A673 (cell line): ENCODE measurements around the gene TMEFF2. TPM values are rescaled to one million over a fixed set of nuclear protein-coding genes. Genes with fewer than 3 reads are reported as not detected.

Experiments
- BruUV-seq: library from RNA; stranded (reverse); fragments of 400-500 nt; replicated peaks from 2 replicates; lab custom pipeline; 2021; lab: Mats Ljungman, UMichigan
- CTCF ChIA-PET: fragments of 300-600 bp; sonication (Branson Sonifier 250); formaldehyde crosslinking; loops from one replicate; lab custom pipeline; 2022; ENCODE audit warnings: antibody characterized with exemption; lab: Charles Lee
- POLR2A ChIA-PET: fragments of 300-600 bp; sonication (Branson Sonifier 250); formaldehyde crosslinking; loops from one replicate; lab custom pipeline; 2022; ENCODE audit warnings: antibody characterized with exemption; ENCODE audit not compliant: low non-redundant PET; lab: Charles Lee
- DNase-seq: peaks from one replicate; pipeline ENCODE4 v3.0.0-alpha.2; 2015; ENCODE audit warnings: low spot score
- H3K27ac ChIP-seq: fragments of 200-600 bp; sonication (generic); 2 replicates; pipeline ENCODE4 v1.5.1; 2016; ENCODE audit warnings: mixed run types, low read depth, mild to moderate bottlenecking, mixed read lengths, antibody characterized with exemption, low read length; ENCODE audit not compliant: poor library complexity, severe bottlenecking
- H3K27me3 ChIP-seq: fragments of 200-600 bp; sonication (generic); replicated peaks from 2 replicates; pipeline ENCODE4 v1.6.1; 2017; ENCODE audit warnings: mixed run types, low read depth, mild to moderate bottlenecking, mixed read lengths, antibody characterized with exemption, low read length; ENCODE audit not compliant: insufficient read depth, poor library complexity
- H3K36me3 ChIP-seq: fragments of 200-600 bp; sonication (generic); 2 replicates; pipeline ENCODE4 v1.6.1; 2016; ENCODE audit warnings: mixed run types, mild to moderate bottlenecking, mixed read lengths, antibody characterized with exemption, low read length; ENCODE audit not compliant: insufficient read depth, poor library complexity, severe bottlenecking
- H3K4me1 ChIP-seq: fragments of 200-600 bp; sonication (generic); 2 replicates; pipeline ENCODE4 v1.6.1; 2017; ENCODE audit warnings: mixed run types, mild to moderate bottlenecking, mixed read lengths, antibody characterized with exemption, low read length; ENCODE audit not compliant: insufficient read depth, poor library complexity, severe bottlenecking
- H3K4me3 ChIP-seq: fragments of 200-600 bp; sonication (generic); 2 replicates; pipeline ENCODE4 v1.5.1; 2016; ENCODE audit warnings: low read depth, mixed run types, mild to moderate bottlenecking, mixed read lengths, low read length; ENCODE audit not compliant: poor library complexity, severe bottlenecking
- H3K9me3 ChIP-seq: fragments of 200-600 bp; sonication (generic); 2 replicates; pipeline ENCODE4 v1.6.1; 2016; ENCODE audit warnings: mixed run types, low read depth, mild to moderate bottlenecking, mixed read lengths, antibody characterized with exemption, low read length; ENCODE audit not compliant: poor library complexity, severe bottlenecking
- EZH2 ChIP-seq: fragments of 200-600 bp; sonication (generic); IDR thresholded peaks from 2 replicates; pipeline ENCODE4 v1.6.1; 2017; ENCODE audit warnings: borderline replicate concordance, low read depth, mild to moderate bottlenecking, mixed read lengths, antibody characterized with exemption, low read length; ENCODE audit not compliant: poor library complexity, severe bottlenecking
- intact Hi-C: fragments of 100-400 bp; cut with micrococcal nuclease; formaldehyde crosslinking; loops from one replicate; pipeline ENCODE4 v1.10.0; 2022; ENCODE audit not compliant: unreplicated experiment
- total RNA-seq: library from RNA; stranded (reverse); gene quantifications from 2 replicates; pipeline ENCODE4 v1.2.3, GENCODE V29; 2021
- TF ChIP-seq, protein P1 (sequence below): fragments of 300-800, 200-600 bp; sonication (generic); conservative IDR thresholded peaks from 2 replicates; pipeline ENCODE4 v1.5.1; 2017; ENCODE audit warnings: low read depth, mild to moderate bottlenecking, antibody characterized with exemption, low read length, moderate library complexity, mixed read lengths

Gene TMEFF2
- total RNA-seq, 1 experiment from 2014 or later = 7.0 TPM

DNA sequence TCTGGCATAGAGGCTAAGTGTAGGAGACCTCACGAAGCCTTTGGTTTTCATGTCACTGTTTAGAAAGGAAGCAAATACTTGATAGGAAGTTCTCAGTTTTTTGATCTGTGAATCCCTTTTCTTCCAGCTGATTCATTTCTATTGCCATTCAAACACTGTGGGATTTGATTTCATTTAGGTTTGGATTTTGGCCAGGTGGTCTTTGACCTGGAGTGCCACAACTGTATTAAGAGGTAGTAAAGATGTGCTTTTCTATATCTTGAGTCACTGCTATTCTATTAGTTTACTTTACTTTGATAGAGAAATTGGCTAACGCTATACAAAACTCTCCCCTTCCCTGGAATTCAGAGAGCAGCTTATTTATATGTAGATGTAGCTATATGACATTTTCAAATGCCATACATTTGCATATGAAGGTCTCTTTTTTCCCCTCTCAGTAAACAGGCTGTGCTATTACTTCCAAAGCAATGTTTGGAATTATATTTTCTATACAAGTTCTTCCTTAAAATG lies 215.5 kb downstream of the TMEFF2 start:
- no peak for DNase-seq
- TF ChIP-seq, protein P1, sequence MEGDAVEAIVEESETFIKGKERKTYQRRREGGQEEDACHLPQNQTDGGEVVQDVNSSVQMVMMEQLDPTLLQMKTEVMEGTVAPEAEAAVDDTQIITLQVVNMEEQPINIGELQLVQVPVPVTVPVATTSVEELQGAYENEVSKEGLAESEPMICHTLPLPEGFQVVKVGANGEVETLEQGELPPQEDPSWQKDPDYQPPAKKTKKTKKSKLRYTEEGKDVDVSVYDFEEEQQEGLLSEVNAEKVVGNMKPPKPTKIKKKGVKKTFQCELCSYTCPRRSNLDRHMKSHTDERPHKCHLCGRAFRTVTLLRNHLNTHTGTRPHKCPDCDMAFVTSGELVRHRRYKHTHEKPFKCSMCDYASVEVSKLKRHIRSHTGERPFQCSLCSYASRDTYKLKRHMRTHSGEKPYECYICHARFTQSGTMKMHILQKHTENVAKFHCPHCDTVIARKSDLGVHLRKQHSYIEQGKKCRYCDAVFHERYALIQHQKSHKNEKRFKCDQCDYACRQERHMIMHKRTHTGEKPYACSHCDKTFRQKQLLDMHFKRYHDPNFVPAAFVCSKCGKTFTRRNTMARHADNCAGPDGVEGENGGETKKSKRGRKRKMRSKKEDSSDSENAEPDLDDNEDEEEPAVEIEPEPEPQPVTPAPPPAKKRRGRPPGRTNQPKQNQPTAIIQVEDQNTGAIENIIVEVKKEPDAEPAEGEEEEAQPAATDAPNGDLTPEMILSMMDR = no peak
- no peak for TF ChIP-seq EZH2
- BruUV-seq = no TSS peak
- POLR2A ChIA-PET = no interaction called here
- peaks cover 4% of the 10 kb centered on the region for H3K4me1 ChIP-seq
- no peaks in the 10 kb centered on the region for H3K36me3 ChIP-seq
- CTCF ChIA-PET = no interaction called here
- no peaks in the 10 kb centered on the region for H3K27me3 ChIP-seq
- H3K9me3 ChIP-seq = no peaks in the 10 kb centered on the region
- intact Hi-C loops = no loop called here
- no peak overlapping the region for H3K4me3 ChIP-seq
- no peak overlapping the region for H3K27ac ChIP-seq

DNA sequence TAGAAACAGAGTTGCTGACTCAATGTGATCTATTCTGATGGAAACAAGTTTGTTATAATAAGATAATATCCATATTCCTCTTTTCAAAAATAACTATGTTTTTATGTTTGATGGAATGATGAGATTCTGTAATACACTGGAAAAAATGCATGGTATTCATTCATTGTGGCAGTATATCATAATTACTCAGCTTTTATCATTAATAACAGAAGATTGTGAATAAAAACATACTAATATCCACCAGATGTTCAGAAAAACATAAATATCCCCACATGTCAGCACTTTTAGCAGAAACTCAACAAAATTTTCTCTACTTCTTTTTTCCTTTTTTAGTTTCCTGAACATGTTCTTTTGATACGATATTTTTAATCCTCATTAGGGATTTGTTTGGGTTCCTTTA lies 217.0 kb downstream of the TMEFF2 start:
- Histone ChIP-seq H3K9me3 (no peaks in the 10 kb centered on the region), H3K4me3 (no peak overlapping the region), H3K27ac (no peak overlapping the region), H3K4me1 (no peaks in the 10 kb centered on the region), H3K36me3 (no peaks in the 10 kb centered on the region), H3K27me3 (no peaks in the 10 kb centered on the region)
- intact Hi-C loops = no loop called here
- TF ChIP-seq, protein P1 = no peak
- no peak for TF ChIP-seq EZH2
- ChIA-PET POLR2A (no interaction called here), CTCF (no interaction called here)
- no TSS peak for BruUV-seq
- no peak for DNase-seq

DNA sequence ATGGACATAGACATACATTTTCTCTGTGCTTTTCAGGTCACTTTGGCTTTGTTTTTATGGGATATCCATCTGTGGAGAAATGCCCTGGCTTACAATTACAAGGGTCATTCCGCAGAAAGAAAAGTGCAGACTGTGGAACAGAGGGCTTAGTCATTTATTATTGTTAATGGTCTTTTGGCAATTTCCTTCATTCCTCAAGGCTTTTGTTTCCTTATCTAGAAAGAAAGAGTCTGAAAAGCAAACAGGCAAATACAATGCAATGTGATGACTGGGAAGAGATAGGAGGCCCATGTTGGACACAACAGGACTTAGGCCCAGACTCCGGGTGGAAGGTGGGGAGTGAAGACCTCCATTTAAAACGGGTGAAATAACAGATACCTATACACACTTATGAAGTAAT lies 218.3 kb downstream of the TMEFF2 start:
- Histone ChIP-seq H3K9me3 (no peaks in the 10 kb centered on the region), H3K27ac (no peak overlapping the region), H3K4me1 (no peaks in the 10 kb centered on the region), H3K27me3 (no peaks in the 10 kb centered on the region), H3K4me3 (no peak overlapping the region), H3K36me3 (no peaks in the 10 kb centered on the region)
- no TSS peak for BruUV-seq
- no peak for TF ChIP-seq EZH2
- TF ChIP-seq, protein P1 = no peak
- POLR2A ChIA-PET = no interaction called here
- intact Hi-C loops = no loop called here
- CTCF ChIA-PET = no interaction called here
- no peak for DNase-seq
